ENCODE measurements around the gene LSS.
"Not testable (repeated sequence)": the region's sequence is repeated elsewhere in the genome, so short reads cannot be mapped to it uniquely, and the experiment has no call there.

Gene LSS

DNA sequence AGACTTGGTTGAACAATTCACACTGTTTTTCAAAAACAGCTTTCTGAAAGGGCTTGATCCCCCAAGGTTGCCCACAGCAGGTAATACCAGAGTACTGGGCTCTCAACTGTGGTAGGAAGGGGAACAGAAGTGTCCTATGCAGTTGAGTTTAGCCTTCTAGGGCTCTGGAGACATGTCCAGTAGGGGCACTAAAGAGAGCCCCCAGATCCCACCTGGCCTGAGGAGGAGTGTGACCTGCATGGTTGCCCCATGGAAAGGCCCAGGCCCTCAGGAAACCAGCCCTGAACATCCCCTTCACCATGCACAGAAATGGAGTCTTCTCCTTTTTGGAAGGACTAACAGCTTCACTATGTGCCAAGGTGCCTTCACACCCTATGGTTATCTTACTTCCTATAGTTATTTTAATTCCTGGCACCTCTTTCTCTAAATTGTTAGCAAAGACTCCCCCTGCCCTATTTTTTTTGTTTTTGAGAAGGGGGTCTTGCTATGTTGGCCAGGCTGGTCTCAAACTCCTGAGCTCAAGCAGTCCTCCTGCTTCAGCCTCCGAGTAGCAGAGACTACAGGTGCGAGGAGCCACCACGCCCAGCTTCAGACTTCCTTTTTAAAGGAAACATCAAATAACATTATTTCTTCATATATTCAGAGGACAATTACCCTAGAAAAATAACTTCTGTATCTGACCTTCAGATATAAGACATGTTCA, 16.8 kb upstream of the LSS start:
- DNase-seq (ENCODE audit: low spot score), result no peak

GRCh38 chr21:46244602-46245001, 16.0 kb upstream of the LSS start:
- DNase-seq (ENCODE audit: low spot score), result no peak

- no peak for DNase-seq (ENCODE audit: low spot score)
Observed at GRCh38 chr21:46243960-46244361, 15.4 kb upstream of the LSS start.

- no peak for DNase-seq (ENCODE audit: low spot score)
Observed at GRCh38 chr21:46243325-46243724, 14.8 kb upstream of the LSS start.

DNA sequence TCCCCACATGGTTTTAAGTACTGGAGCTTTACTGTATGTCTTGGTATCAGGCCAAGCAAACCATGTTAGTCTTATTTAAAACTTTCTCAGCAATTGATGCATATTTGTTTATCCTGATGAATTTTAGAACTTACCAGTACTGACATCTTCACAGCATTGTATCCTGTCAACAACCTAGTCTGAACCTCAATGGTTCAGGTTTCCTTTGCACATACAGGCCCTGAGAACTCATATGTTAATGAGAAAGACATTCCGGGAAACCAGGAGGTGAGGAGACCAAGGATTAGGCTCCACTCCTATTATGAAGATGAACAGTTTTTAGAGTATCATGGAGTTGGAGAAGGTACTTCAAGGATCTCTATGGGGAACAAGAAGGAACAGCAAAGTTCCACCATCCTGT, 13.0 kb upstream of the LSS start:
- DNase-seq (ENCODE audit: low spot score), result not testable (repeated sequence)

DNA sequence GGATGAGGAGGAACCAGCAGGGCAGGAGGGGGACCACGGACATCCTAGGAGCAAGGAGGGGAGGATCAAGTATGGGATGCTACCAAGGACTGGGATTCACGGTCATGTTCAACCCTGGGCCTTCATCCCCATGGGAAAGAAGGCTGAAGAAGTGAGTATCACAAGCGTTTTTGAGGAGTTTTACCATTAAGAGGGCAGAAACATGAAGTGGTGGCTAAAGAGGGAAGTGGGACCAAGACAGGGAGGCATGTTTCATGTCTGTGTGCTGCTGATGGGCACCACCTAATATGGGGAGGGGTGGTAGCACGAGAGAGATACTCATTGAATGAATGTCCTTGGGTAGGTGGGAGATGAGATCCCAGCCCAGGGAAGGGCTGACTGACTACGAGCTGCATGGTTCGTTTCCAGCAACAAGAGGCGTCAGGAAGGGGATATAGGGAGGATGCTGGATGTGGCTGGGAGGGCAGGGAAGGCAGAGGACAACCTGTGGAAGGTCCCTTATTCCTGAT, 11.3 kb upstream of the LSS start:
- DNase-seq (ENCODE audit: low spot score), result no peak

- DNase-seq (ENCODE audit: low spot score), result no peak
Observed at GRCh38 chr21:46237474-46237873, 8.9 kb upstream of the LSS start.

GRCh38 chr21:46234436-46234950, 5.9 kb upstream of the LSS start:
- no peak for DNase-seq (ENCODE audit: low spot score)

DNA sequence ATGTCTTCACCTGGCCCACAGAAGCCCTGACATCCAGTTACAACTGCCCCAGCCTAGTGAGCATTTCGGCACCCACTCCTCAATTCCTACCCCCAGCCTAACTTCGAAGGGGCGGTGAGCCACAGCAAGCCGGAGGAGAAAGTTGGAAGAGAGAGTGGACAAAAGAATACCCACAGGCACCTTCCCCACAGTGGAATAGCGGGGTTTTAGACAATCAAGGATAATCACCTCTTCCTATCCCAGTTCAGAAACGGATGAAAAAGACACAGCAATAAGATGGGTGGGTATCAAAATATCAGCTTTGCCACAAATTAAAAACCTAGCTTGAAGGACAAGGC, 1.3 kb upstream of the LSS start:
- DNase-seq (ENCODE audit: low spot score), result no peak

- DNase-seq (ENCODE audit: low spot score), result no peak
Observed at GRCh38 chr21:46229133-46229922, 754 bp upstream of the LSS start.

GRCh38 chr21:46227811-46228344, 696 bp downstream of the LSS start:
- DNase-seq (ENCODE audit: low spot score), result no peak

DNA sequence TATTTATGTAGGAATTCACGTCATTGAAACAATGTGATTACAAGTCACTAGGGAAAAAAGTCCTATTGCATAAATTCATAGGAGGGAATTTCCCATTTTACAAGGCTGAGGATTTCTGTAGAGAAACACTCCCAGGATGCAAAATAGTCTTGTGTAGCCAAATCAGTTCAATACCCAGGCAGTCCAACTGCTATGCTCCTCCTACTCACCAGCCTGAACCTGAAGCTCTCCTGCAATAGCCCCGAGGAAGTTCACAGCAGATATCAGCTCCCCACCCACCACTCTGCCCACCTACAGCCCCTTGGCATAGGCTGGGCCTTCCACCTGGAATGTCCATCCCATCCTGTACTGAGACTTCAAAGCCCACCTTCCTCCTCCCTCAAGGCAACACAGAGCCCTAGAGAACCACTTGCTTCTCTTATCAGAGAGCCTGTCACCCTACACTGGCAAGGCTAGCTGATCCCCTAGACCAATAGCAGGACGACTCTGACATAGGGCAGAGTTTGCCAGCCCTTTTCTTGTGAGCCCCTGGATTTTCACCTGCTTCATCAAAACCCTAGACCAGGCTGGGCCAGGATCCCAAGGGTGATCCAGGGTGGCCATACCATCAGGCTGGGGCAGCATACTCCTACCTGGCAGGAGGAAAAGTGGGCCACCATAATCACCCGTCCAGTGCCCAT, 1.5 kb downstream of the LSS start:
- DNase-seq (ENCODE audit: low spot score), result peak; percentile 40

DNA sequence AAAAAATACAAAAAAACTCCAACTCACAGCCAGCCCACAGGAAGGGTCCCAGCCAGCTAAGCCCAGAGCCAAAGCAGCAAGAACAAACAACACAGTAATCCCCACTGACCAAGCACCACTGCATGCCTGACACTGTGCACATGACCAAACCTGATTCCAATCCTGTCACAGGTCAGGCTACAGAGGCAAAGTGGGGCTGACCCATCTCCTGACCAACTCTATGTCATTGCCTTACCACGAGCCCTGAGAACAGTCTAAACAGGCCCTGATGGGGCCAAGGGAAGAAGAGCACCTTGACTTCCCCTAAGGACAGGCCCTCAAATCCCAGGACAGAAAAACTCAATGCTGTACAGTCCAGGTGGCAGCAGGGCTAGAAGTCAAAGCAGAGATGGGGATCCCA, 2.4 kb downstream of the LSS start:
- DNase-seq (ENCODE audit: low spot score), result no peak

DNA sequence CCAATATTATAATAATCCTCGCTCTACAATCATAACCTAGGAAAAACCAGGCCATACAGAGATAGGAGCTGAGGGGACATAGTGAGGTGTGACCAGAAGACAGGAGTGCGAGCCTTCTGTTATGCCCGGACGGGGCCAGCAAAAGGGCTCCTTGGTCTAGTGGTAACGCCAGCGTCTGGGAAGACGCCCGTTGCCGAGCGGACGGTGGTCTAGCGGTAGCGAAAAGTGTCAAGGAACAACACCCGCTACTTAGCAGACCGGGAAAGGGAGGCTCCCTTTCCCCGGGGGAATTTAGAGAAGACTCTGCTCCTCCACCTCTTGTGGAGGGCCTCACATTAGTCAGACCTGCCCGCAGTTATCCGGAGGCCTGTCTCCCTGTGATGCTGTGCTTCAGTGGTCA, 4.9 kb downstream of the LSS start:
- not testable (repeated sequence) for DNase-seq (ENCODE audit: low spot score)

GRCh38 chr21:46223217-46223616, 5.4 kb downstream of the LSS start:
- no peak for DNase-seq (ENCODE audit: low spot score)

- DNase-seq (ENCODE audit: low spot score), result no peak
Observed at GRCh38 chr21:46222436-46223116, 6.0 kb downstream of the LSS start.

DNA sequence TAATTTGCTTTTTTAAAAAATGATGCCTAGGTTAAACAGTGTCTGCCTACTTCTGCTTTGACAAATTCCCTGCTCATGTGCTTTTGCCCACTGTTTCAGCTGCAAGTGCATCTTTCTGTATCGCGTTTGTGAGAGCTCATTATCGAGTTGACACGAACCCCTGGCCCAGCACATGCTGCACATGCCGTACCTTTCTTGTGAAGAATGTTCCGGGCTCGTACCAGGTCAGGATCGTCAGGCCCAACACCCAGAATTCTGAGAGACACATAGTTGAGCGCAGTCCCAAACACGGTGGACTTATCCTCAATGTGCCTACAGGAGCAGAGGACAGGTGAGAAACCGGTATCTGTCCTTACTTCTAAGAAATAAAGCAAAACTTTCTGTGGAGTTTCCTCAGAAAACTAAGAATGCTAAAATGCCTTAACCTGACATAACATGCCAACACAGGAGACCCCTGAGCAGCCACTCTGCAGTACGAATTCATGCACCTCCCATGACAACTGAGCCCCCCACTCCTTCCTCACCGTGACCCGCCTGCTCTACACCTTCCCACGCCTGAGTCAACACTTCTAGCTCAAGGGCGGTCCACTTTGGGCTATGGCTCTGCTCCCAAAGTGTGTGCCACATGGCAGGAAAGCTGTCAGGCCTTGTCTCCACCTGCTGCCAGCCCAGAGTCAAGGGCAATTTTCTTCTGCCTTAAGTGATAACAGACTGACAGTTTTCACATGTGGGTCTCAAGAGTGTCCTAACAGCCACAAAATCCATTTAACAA, 6.7 kb downstream of the LSS start:
- no peak for DNase-seq (ENCODE audit: low spot score)

GRCh38 chr21:46220847-46221246, 7.7 kb downstream of the LSS start:
- DNase-seq (ENCODE audit: low spot score), result no peak

GRCh38 chr21:46220275-46220810, 8.2 kb downstream of the LSS start:
- DNase-seq (ENCODE audit: low spot score), result no peak

GRCh38 chr21:46219591-46220239, 8.9 kb downstream of the LSS start:
- DNase-seq (ENCODE audit: low spot score), result no peak

Data from kidney tubule cell (primary cell).